NB4 (cell line): ENCODE data around the gene TOB1.

Source experiments
- DNase-seq: peaks from one replicate; pipeline ENCODE4 v3.0.0; 2010; ENCODE audit warnings: low read depth
- H3K4me3 ChIP-seq: one replicate; pipeline ENCODE4 v1.5.1; 2011; ENCODE audit warnings: mild to moderate bottlenecking, low read depth, low read length, moderate library complexity
- CTCF ChIP-seq: IDR thresholded peaks from one replicate; pipeline ENCODE4 v1.5.1; 2012; ENCODE audit warnings: low read depth, low read length
- MAX ChIP-seq: IDR thresholded peaks from 2 replicates; pipeline ENCODE4 v1.6.1; 2011; ENCODE audit warnings: low read depth, low read length
- MYC ChIP-seq: IDR thresholded peaks from 2 replicates; pipeline ENCODE4 v1.6.1; 2011; ENCODE audit warnings: low read depth, low read length
- POLR2A ChIP-seq: IDR thresholded peaks from 2 replicates; pipeline ENCODE4 v1.6.1; 2011; ENCODE audit warnings: mild to moderate bottlenecking; ENCODE audit not compliant: insufficient read length; ENCODE audit errors: extremely low read depth

Gene TOB1

GRCh38 chr17:50816271-50816670 is 49.9 kb downstream of the TOB1 start:
- no peak for TF ChIP-seq MAX
- no peak for TF ChIP-seq POLR2A
- TF ChIP-seq CTCF = no peak
- no peak for TF ChIP-seq MYC
- H3K4me3 ChIP-seq = no peak overlapping the region
- DNase-seq = no peak

- no peak for DNase-seq
- H3K4me3 ChIP-seq = no peak overlapping the region
- no peak for TF ChIP-seq CTCF
- no peak for TF ChIP-seq POLR2A
- TF ChIP-seq MAX = no peak
These were observed 50.8 kb downstream of the TOB1 start for GRCh38 chr17:50815400-50815799.

- TF ChIP-seq CTCF (no peak), MAX (no peak)
- no peak for DNase-seq
- H3K4me3 ChIP-seq = no peak overlapping the region
These were observed 52.6 kb downstream of the TOB1 start for GRCh38 chr17:50813583-50813982.
